GM19193 (cell line): ENCODE data around the gene DCP1B.

ENCODE experiments used
- POLR2A ChIP-seq: IDR thresholded peaks from 4 replicates; pipeline ENCODE4 v1.6.1; 2011; ENCODE audit not compliant: insufficient read depth, insufficient read length; ENCODE audit errors: extremely low read depth

The DCP1B gene

GRCh38 chr12:2004113-2004929 is at the start of gene DCP1B:
DCP1B (minus strand) TSS chr12:2004457; CDS start chr12:2004431, 26 bp downstream.
- TF ChIP-seq POLR2A: peak; percentile 89

DNA sequence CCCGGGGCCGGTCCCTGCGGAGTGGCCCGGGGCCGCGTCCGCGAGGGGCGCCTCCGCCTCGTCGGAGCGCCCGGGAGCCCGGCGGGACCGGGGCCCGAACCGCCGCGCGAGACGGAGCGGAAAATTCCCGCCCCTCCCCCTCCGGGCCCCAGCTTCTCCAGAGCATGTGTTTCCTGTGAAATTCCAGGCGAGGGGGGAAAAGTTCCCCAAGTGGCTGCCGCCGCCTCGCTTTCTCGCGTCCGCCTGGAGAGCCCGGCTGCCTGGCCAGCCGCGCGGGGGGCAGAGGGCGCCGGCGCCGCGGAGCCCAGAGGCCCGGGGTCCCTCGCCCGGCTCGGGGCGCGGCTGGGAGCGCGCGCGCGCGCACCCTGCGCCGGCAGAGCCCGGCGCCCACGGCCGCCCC is 49.4 kb upstream of the DCP1B start:
- no peak for TF ChIP-seq POLR2A

DNA sequence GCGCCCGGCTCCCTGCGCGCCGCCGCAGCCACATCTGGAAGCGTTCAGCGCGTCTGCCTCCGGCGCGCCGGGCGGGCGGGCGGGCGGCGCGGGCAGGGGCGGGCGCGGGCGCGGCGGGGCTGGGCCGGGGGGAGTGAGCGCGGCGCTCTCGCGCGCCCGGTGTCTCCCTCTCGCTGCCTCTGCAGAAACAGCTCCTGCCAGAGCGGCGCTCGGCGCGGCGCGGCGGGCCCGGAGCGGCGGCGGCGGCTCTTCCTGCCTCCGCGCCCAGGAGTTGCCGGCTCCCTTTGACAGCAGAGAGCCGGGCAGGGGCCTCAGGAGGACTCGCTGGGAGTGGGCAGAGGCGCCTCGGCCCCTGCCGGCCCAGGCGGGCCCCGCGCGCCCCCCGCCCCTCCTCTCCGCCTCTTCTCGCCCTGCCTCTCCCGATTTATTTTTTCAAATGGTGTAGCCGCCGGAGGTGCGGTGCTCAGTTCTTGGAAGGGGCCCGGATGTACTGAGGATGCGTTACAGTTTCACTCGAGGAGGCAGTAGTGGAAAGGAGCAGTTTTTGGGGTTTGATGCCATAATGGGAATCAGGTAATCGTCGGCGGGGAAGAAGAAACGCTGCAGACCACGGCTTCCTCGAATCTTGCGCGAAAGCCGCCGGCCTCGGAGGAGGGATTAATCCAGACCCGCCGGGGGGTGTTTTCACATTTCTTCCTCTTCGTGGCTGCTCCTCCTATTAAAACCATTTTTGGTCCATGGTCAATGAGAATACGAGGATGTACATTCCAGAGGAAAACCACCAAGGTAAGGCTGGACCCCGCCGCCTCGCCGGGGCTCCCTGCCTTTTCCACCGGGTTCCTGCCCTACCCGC is 48.8 kb upstream of the DCP1B start, which contains the start of gene CACNA1C:
Gene CACNA1C (plus strand): TSS at position 162 of the 853 bp plus-strand sequence. CDS start 576 bp downstream, at position 738.
- no peak for TF ChIP-seq POLR2A

- no peak for TF ChIP-seq POLR2A
Observed at GRCh38 chr12:2051700-2052621, 47.7 kb upstream of the DCP1B start.

DNA sequence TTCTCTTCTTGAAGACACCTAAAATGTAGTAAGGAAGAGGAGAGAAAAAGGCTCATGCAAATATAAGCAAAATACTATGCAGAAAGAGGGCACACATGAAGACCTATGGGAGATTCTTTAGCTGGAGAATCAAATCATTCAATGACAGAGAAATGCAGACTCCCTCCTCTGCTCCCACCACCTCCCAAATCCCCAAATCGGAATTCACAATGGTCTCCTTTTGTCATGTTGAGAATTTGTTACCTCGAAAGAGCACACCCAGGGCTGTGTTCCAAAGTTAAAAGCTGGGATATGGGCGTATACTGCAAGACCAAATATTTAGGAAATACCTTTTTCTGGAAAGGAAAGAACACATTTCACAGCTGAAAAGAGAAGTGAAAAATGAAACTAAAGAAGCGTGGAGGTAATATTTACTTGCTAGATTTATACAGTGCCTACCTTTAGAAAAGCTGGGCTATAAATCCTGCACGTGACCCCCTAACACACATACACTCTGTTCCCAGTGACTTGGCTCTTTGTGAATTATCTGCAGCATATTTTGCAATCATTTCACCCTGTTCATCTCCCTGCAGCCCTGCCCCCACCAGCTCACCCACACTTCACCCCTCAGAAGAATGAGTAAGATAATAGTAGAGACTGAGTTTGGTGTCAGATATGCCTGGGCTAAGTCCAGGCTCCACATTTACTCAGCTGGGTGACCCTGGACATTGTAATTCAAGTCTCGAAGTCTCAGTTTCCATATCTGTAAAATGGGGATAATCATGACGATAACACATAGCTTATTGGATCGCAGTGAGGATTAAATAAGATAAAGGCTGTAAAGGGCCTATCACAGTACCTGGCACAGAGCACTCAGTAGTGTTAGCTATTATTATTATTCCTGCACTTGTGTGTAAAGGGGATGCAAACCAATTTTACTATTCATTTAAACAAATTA is 45.6 kb upstream of the DCP1B start:
- no peak for TF ChIP-seq POLR2A

DNA sequence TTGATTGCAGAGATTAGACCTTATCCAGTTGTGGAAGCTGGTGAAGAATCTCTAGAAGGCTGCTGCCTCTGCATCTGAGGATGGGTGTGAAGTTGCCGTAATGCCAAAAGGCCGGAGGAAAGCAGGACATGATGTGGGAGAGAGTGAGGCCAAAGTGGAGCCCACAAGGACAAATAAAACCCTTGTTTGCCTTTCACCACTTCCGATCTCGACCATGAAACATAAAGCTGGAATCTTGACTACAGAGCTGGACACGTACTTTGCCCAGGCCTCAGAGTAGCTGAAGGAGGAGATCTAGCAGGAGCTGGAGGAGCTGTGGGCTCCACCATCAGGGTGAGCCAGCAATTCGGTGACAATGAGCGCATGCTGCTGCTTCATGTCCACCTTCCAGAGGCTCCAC is 43.5 kb upstream of the DCP1B start:
- TF ChIP-seq POLR2A: no peak

DNA sequence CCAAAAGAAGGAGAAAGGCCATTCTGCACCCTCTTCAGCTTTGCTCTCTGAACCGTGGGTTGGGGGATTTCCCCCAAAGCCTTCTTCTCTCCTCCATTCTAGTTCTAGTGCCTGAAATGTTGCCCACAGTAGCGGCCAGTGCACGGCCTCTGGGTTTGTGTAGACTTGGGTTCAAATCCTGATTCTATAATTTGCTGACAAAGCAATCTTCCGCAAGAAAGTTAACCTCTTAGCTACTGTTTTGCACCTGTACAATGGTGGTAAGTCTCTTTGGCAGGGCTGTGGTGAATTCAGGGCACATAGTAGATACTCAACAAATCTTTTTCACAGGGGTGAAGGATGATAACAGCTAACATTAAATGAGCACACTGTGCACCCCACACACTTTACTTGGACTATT is 42.7 kb upstream of the DCP1B start:
- TF ChIP-seq POLR2A: no peak

DNA sequence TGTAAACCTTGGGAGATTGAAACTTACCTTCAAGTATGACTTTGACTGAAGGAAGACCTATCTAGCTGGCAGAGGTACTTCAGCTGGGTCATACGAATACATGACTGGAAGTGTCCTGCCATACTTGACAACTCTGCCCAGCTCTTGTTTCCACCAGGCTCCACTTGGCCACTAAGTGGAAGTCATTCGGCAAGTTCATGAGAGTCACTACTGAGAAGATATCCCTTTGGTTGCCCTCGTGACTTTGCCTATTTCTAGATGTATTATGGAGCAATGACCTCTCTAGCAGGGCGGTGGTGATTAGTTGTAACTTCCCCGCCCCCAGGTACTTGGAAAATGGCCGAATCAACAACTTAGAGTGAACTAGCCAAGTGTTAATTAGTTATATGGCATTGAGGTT is 39.9 kb upstream of the DCP1B start:
- no peak for TF ChIP-seq POLR2A

GRCh38 chr12:2043054-2043453 is 38.8 kb upstream of the DCP1B start:
- no peak for TF ChIP-seq POLR2A

- no peak for TF ChIP-seq POLR2A
Observed at GRCh38 chr12:2039034-2039433, 34.8 kb upstream of the DCP1B start.

DNA sequence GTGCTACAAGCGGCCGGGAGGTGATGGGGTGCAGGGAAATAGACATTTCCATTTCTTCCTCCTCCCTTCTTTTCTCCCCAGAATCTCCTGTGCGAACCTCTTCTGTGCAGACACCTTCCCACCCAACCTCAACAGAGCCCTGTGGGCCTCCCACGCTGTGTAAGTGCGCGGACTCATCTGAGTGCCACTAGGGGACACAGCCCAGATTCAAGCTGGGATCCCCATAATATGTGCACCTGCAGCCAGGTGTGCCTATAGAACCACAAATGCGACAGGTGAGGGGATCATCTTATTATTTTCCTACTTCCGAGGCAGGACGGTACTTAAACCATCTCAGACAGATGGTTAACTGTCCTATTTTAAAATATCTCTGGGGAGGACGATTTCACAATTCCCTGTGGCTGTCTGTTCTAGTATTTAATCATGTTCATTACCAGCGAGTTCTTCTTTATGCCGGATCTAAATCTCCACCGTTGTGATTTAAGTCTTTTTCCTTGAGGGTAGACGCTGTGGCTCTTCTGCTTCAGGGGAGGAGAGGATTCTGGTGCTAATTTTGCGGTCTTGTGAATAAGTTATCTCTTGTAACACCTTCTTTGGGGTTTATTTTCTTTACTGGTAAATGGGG is 31.3 kb upstream of the DCP1B start:
- no peak for TF ChIP-seq POLR2A

DNA sequence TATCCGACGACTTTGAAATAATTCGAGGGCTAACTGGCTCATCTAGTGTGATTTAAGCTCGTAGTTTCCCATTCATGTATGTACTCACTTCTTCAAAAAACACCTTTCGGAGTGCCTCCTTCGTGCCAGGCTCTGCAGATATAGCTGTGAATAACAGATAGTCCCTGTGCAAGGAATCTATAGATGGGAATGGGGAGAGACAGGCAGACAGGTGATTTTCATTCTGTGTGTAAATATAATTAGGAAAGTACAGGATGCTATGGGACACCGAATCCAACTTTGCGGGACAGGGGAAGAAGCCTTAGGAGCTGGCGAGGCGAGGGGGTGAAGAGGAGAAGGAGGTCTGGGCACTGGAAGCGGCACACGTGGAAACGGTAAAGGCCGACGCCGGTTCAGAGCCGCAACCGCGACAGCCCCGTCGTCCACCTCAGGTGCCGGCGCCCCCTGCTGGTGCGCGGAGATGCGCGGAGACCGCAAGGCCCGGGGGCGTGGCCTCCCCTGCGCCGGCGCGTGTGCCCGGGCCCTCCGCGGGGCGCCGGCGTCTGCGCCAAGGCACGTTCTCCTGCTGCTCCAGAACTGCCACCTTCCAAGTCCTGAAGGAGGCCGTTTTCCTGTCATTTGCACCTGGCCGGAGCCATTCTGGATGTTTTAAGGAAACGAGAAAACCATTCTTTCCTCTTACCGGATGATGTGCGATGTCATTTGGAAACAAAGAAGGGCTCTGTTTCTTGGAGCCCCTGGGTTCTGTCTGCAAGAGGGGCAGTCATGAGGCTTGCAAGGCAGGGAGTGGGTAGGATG is 30.6 kb upstream of the DCP1B start:
- no peak for TF ChIP-seq POLR2A
